HG02943 (cell line): Measurements from ENCODE around the gene TRPM5.
"Not testable (repeated sequence)": the region's sequence is repeated elsewhere in the genome, so short reads cannot be mapped to it uniquely, and the experiment has no call there.

Source experiments
- ATAC-seq: cut with Tn5 transposase; IDR thresholded peaks from one replicate; pipeline ENCODE4 v1.9.1; 2021; ENCODE audit warnings: mild to moderate bottlenecking, low read depth, moderate library complexity; ENCODE audit not compliant: unreplicated experiment

The TRPM5 gene, protein sequence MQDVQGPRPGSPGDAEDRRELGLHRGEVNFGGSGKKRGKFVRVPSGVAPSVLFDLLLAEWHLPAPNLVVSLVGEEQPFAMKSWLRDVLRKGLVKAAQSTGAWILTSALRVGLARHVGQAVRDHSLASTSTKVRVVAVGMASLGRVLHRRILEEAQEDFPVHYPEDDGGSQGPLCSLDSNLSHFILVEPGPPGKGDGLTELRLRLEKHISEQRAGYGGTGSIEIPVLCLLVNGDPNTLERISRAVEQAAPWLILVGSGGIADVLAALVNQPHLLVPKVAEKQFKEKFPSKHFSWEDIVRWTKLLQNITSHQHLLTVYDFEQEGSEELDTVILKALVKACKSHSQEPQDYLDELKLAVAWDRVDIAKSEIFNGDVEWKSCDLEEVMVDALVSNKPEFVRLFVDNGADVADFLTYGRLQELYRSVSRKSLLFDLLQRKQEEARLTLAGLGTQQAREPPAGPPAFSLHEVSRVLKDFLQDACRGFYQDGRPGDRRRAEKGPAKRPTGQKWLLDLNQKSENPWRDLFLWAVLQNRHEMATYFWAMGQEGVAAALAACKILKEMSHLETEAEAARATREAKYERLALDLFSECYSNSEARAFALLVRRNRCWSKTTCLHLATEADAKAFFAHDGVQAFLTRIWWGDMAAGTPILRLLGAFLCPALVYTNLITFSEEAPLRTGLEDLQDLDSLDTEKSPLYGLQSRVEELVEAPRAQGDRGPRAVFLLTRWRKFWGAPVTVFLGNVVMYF (N-terminal part only)

GRCh38 chr11:2443881-2444820, at the start of gene TRPM5:
Gene TRPM5 (minus strand): TSS chr11:2444514. CDS start chr11:2423036, 21,478 bp downstream.
- ATAC-seq = no peak

DNA sequence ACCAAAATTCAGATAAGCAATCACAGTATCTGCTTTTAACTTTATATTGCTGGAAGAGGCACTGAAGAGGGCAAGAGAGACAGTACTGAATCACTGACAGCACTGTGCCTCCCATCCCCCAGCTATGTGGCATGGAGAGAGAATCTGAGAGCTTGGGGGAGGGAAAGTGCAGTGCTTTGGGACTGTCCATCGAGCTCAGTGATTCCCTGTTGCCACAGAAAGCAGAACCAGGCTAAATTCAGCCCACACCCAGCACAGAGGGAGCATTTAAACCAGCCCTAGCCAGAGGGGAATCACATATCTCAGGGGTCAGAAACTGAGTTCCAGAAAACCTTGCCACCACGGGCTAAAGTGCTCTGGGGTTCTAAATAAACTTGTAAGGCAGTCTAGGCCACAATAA, 44.8 kb upstream of the TRPM5 start:
- no peak for ATAC-seq

DNA sequence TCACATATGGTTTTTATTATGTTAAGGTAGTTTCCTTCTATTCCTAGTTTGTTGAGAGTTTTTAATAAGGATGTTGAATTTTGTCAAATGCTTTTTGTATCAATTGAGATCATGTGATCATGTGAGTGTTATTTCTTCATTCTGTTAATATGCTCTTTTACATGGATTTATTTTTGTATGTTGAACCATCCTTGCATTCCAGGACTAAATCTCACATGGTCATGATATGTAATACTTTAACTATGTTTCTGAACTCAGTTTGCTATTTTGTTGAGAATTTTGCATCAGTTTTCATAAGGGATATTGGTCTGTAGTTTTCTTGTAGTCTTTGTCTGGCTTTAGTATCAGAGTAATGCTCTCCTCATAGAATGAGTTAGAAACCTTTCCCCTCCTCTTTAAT, 43.7 kb upstream of the TRPM5 start:
- no peak for ATAC-seq

DNA sequence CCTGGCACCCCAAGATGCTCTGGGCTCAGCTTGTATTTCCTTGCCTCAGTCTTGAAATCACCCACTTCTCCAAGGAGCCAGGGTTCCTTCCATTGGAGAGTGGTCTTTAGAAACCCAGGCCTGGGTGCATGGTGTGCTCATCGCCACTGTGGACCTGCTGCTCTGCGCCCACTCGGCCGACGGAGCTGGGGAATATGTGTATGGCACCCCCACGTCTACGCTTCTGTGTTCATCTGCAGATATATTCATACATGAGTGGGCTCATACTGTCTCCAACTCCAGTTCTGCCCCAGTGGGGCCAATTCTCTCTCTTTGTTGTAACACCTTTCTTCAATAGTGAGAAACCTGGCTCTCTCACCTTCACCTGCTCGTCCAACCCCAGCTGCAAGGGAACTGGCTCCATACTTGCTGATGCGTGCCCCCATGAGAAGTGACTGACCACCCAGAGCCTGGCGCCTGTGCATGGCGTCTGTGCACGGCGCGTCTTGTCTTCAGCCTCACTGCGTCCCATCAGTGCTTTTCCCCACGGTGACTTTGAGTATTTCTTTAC, 40.3 kb upstream of the TRPM5 start:
- ATAC-seq = no peak

- no peak for ATAC-seq
Measured at GRCh38 chr11:2483426-2483825, 39.1 kb upstream of the TRPM5 start.

DNA sequence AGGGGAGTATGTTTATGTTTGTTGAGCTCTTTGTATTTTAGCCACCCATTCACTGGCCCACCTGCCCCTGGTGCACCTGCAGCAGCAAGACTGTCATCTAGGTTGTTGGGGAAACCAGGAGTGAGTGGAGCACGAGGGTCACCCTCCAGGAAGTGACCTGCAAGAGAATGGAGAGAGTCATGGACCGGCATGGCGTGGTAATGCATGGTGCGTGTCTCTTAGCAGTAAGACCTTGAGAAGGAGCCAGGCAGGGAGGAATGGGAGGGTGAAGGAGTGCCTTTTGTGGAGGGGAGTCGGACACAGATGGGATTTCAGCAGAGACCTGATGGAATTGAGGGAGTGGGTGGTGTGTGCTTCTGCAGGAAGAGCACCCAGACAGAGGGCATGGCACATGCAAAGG, 38.4 kb upstream of the TRPM5 start:
- no peak for ATAC-seq

- ATAC-seq = no peak
Measured at GRCh38 chr11:2482204-2482603, 37.9 kb upstream of the TRPM5 start.

DNA sequence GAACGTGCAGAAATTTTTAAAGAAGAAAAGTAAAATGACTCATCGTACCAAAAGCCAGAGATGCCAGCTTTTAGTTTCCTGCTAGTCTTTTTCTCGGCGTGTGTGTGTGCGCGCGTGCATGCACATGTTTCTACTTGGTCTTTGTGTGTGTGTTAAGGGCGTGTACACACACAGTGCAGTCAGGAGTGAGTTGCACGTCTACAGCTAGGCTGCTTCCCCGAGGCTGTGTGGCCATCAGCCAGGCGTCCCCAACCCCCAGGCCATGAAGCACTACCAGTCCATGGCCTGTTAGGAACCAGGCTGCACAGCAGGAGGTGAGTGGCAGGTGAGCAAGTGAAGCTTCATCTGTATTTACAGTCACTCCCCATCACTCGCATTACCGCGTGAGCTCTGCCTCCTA, 36.9 kb upstream of the TRPM5 start:
- ATAC-seq = no peak

DNA sequence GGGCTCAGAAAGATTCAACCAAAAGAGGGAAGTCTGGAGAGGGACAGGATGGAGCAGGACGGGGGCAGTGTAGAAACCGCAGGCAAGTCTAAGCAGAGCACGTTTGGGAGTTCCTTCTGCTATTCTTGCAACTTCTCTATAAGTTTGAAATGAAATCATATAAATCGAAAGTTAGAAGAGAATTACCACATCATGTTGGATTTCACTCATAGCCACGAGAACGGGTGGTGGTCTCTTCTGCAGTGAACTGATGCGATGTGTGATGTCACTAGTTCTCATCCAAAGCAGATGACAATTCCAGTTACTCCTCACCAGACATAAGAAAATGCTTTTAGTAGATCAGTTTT, 36.5 kb upstream of the TRPM5 start:
- ATAC-seq = no peak

GRCh38 chr11:2480067-2480873, 36.0 kb upstream of the TRPM5 start:
- ATAC-seq = not testable (repeated sequence)

GRCh38 chr11:2477936-2478335, 33.6 kb upstream of the TRPM5 start:
- no peak for ATAC-seq

- ATAC-seq = no peak
Measured at GRCh38 chr11:2477254-2477653, 32.9 kb upstream of the TRPM5 start.

GRCh38 chr11:2475136-2475918, 31.0 kb upstream of the TRPM5 start:
- no peak for ATAC-seq

DNA sequence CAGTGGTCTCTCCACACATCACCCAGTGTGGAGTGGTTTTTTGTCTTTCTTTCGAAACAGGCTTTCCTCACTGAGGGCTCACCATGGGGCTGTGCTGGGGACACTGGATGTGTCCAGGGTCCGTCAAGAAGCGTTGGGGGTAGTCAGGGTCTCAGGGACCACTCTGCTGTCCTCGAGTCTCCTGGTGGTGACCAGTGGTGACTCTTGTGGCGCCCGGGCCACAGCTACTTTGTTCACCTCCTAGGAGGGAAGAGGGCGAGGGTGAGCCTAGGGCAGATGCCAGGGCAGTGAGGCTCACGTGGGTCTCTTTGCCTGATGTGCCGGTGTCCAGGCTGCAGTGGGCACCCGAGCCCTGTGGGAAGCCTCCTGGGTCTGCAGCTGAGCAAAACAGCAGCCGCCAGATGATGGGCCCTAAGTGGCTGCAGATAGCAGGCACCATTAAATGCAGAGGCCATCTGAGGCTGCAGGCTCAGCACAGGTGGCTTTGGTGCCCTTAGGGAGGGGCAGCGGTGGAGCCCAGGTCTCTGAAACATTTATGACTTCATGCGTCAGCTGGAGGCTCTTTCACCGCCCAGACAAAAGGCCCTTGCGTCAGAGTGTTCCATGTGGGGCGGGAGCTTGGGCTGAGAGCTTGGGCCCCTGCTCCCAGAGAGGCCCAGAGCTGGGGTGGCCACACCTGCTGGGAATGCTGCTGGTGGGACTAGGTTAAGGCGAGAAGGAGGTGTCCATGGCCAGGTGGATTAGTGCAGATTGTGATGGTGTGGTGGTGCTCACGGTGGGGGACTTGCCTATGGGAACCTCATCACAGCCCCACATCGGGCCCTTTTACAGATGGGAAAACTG, 30.0 kb upstream of the TRPM5 start:
- no peak for ATAC-seq

- ATAC-seq = no peak
Measured at GRCh38 chr11:2473361-2474058, 29.2 kb upstream of the TRPM5 start.

DNA sequence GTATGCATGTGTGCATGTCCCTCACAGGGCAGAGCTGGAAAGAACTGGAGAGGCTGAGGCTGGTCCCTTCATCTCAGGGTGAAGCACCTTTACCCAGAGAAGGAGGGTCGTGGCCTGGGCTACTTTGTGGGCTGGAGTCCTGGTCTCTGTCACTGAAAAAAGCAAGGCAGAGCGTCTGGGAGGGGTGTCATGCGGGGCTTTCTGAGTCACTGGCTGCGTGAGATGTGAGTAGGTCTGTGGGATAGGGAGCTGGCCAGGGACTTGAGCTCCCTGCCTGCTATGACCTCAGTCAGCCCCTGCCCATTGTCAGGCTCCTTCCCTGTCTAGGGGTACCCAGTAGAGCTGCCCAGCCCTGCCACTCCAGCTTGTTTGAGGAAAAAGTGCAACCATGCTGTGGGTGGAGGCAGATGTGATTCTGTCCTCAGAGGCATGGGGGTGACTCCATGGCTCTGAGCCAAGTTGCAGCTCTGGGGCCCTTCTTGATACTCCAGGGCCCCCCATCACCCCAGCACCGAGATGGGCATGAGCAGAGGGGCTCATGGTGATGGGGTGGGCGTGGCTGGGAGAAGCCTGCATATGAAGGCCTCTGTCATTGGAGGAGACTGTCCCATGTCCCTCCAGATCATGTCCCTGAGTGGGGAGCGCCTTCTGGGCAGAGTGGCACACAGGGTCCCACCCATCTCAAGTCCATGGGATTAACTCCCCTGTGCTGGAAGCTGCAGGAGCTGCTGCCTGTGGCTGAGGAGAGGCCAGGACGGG, 28.3 kb upstream of the TRPM5 start:
- ATAC-seq = no peak

GRCh38 chr11:2471804-2472096, 27.4 kb upstream of the TRPM5 start:
- ATAC-seq = no peak
